Endothelial cell of umbilical vein (primary cell): ENCODE results near the gene APOF. TPM values are rescaled to one million over a fixed set of nuclear protein-coding genes. Genes with fewer than 3 reads are reported as not detected.
"Not testable (repeated sequence)": the region's sequence is repeated elsewhere in the genome, so short reads cannot be mapped to it uniquely, and the experiment has no call there.

Experiments used
- BruUV-seq: library from RNA; stranded (reverse); fragments of 400-500 nt; replicated peaks from 2 replicates; lab custom pipeline; 2021; lab: Mats Ljungman, UMichigan
- CTCF ChIA-PET: fragments of 300-600, 350-600 bp; sonication (Branson Sonifier 250); formaldehyde crosslinking; loops from one replicate; lab custom pipeline; 2021; ENCODE audit warnings: antibody characterized with exemption, inconsistent platforms; lab: Charles Lee
- POLR2A ChIA-PET: fragments of 300-600, 350-600 bp; sonication (Branson Sonifier 250); formaldehyde crosslinking; loops from one replicate; lab custom pipeline; 2021; ENCODE audit warnings: antibody characterized with exemption, inconsistent platforms; lab: Charles Lee
- DNase-seq: peaks from one replicate; pipeline ENCODE4 v3.0.0-alpha.2; 2011; ENCODE audit warnings: low read depth, low spot score
- FAIRE-seq: peaks from 2 replicates; lab custom pipeline; 2011; peaks lifted over from hg19 to GRCh38; lab: Jason Lieb, UNC
- H2AFZ ChIP-seq: 2 replicates; pipeline ENCODE4 v1.6.0; 2012; ENCODE audit warnings: low read depth, low read length, control low read depth, inconsistent platforms
- H3K27ac ChIP-seq: 2 replicates; pipeline ENCODE4 v1.5.1; 2011; ENCODE audit warnings: low read depth, mild to moderate bottlenecking, control low read depth, low read length, moderate library complexity; ENCODE audit not compliant: insufficient read depth
- H3K27me3 ChIP-seq, 2 experiments: 2 replicates each; pipeline versions ENCODE4 v1.6.0 to v1.6.1; 2011; ENCODE audit warnings: low read length in 2 of 2, mixed read lengths in 1 of 2; ENCODE audit not compliant: control insufficient read depth in 2 of 2, insufficient read depth in 2 of 2
- H3K36me3 ChIP-seq, 2 experiments: 2 replicates in 1 of 2; 3 replicates in 1 of 2; pipeline ENCODE4 v1.5.1; 2011; ENCODE audit warnings: low read length in 2 of 2, mild to moderate bottlenecking in 1 of 2, moderate library complexity in 1 of 2; ENCODE audit not compliant: control insufficient read depth in 2 of 2, insufficient read depth in 2 of 2; ENCODE audit errors: extremely low read depth in 1 of 2
- H3K4me1 ChIP-seq: 3 replicates; pipeline ENCODE4 v1.5.1; 2011; ENCODE audit warnings: mild to moderate bottlenecking, low read length; ENCODE audit not compliant: control insufficient read depth, insufficient read depth; ENCODE audit errors: extremely low read depth
- H3K4me2 ChIP-seq: 2 replicates; pipeline ENCODE4 v1.6.1; 2011; ENCODE audit warnings: low read length, control low read depth, mixed read lengths; ENCODE audit not compliant: insufficient read depth
- H3K4me3 ChIP-seq, 3 experiments: fragments of 200-600 bp in 1 of 3; sonication (generic), shearing (Covaris generic) in 1 of 3; replicated peaks in 1 of 3; 2 replicates each; pipeline ENCODE4 v1.5.1; 2011 to 2016; ENCODE audit warnings: control low read depth in 3 of 3, low read length in 3 of 3, mild to moderate bottlenecking in 2 of 3, inconsistent platforms in 1 of 3, low read depth in 1 of 3, moderate library complexity in 1 of 3; ENCODE audit not compliant: insufficient read depth in 1 of 3
- H3K79me2 ChIP-seq: 2 replicates; pipeline ENCODE4 v1.6.0; 2012; ENCODE audit warnings: low read length, inconsistent platforms; ENCODE audit not compliant: control insufficient read depth, insufficient read depth
- H3K9ac ChIP-seq: replicated peaks from 2 replicates; pipeline ENCODE3; 2011; ENCODE audit warnings: low read length, control low read depth; ENCODE audit not compliant: insufficient read depth; ENCODE audit errors: extremely low read depth
- H3K9me1 ChIP-seq: replicated peaks from 3 replicates; pipeline ENCODE4 v1.6.0; 2011; ENCODE audit warnings: mild to moderate bottlenecking, low read length; ENCODE audit not compliant: control insufficient read depth, insufficient read depth; ENCODE audit errors: extremely low read depth
- H3K9me3 ChIP-seq: replicated peaks from 2 replicates; pipeline ENCODE4 v1.5.1; 2012; ENCODE audit warnings: low read length, inconsistent platforms; ENCODE audit not compliant: control insufficient read depth, insufficient read depth
- H4K20me1 ChIP-seq: replicated peaks from 2 replicates; pipeline ENCODE3; 2011; ENCODE audit warnings: mild to moderate bottlenecking, low read length; ENCODE audit not compliant: control insufficient read depth, insufficient read depth; ENCODE audit errors: extremely low read depth
- CTCF ChIP-seq, 2 donors: IDR thresholded peaks; 1 replicate in 1 of 2; 2 replicates in 1 of 2; pipeline ENCODE4 v1.5.1; 2011; ENCODE audit warnings: low read length in 2 of 2, mild to moderate bottlenecking in 2 of 2, moderate library complexity in 2 of 2, control low read depth in 1 of 2, inconsistent platforms in 1 of 2, low read depth in 1 of 2; ENCODE audit not compliant: insufficient read depth in 1 of 2; ENCODE audit errors: extremely low read depth in 1 of 2
- EZH2 ChIP-seq: IDR thresholded peaks from 2 replicates; pipeline ENCODE4 v1.6.1; 2012; ENCODE audit warnings: borderline replicate concordance, low read depth, mild to moderate bottlenecking, moderate library complexity, low read length, inconsistent platforms; ENCODE audit not compliant: severe bottlenecking
- FOS ChIP-seq: IDR thresholded peaks from 2 replicates; pipeline ENCODE4 v1.6.1; 2011; ENCODE audit warnings: mild to moderate bottlenecking, low read length, moderate library complexity, borderline replicate concordance; ENCODE audit not compliant: insufficient read depth
- GATA2 ChIP-seq: IDR thresholded peaks from 2 replicates; pipeline ENCODE4 v1.7.0; 2011; ENCODE audit warnings: low read depth, mild to moderate bottlenecking, moderate library complexity, mixed read lengths, low read length; ENCODE audit not compliant: insufficient read length, insufficient read depth
- JUN ChIP-seq: IDR thresholded peaks from 2 replicates; pipeline ENCODE4 v1.6.1; 2011; ENCODE audit warnings: borderline replicate concordance, low read depth; ENCODE audit not compliant: insufficient read length, insufficient read depth
- MAX ChIP-seq: IDR thresholded peaks from 2 replicates; pipeline ENCODE4 v1.6.1; 2011; ENCODE audit not compliant: insufficient read depth, insufficient read length
- MYC ChIP-seq: IDR thresholded peaks from one replicate; pipeline ENCODE4 v1.6.1; 2011; ENCODE audit warnings: mild to moderate bottlenecking, low read depth, low read length
- POLR2A ChIP-seq: IDR thresholded peaks from 2 replicates; pipeline ENCODE4 v1.6.1; 2012; ENCODE audit warnings: low read depth, mild to moderate bottlenecking, control low read depth, low read length
- POLR2AphosphoS5 ChIP-seq: IDR thresholded peaks from 2 replicates; pipeline ENCODE4 v1.6.1; 2012; ENCODE audit warnings: low read depth, mild to moderate bottlenecking, control low read depth, low read length, moderate library complexity; ENCODE audit not compliant: insufficient read depth
- dilution Hi-C: fragments of 300-500 bp; cut with MboI; formaldehyde crosslinking; loops from one replicate; pipeline ENCODE4 v1.15.0; 2019; ENCODE audit warnings: low sequenced_read_pairs; ENCODE audit not compliant: extremely low pct_ligation_motif_present
- intact Hi-C: fragments of 100-400 bp; cut with micrococcal nuclease; formaldehyde crosslinking; loops from one replicate; pipeline ENCODE4 v1.10.0; 2022
- polyA plus RNA-seq, 4 experiments: library from polyadenylated mRNA; depleted of rRNA in 3 of 4; stranded (reverse) in 3 of 4; unstranded in 1 of 4; fragments of >200 nt; gene quantifications; 2 replicates each; pipeline versions ENCODE4 v1.2.1 to v1.2.3, GENCODE V29; 2011 to 2012; ENCODE audit warnings: missing spikeins in 1 of 4
- total RNA-seq: library from RNA; stranded (reverse); gene quantifications from 2 replicates; pipeline ENCODE4 v1.2.3, GENCODE V29; 2021

APOF gene
- total and polyA plus RNA-seq, 2 donors (not counting 3 experiments of a cell fraction or from before 2014, with no cell fraction given), result not detected

GRCh38 chr12:56324206-56324605 lies 38.5 kb downstream of the APOF start:
- no peak overlapping the region for H3K27ac ChIP-seq
- no peak overlapping the region for H3K9ac ChIP-seq
- no peaks in the 10 kb centered on the region for H3K4me1 ChIP-seq
- TF ChIP-seq FOS (no peak), POLR2AphosphoS5 (no peak), CTCF (IDR thresholded peaks at IDR 0.05; ENCODE audit: extremely low read depth in 1 of 2, insufficient read depth in 1 of 2, low read depth in 1 of 2, low read length in 2 of 2) (no peak), MAX (no peak), GATA2 (no peak), JUN (no peak), EZH2 (no peak), MYC (no peak), POLR2A (no peak)
- ChIA-PET CTCF (interaction anchor here (0.9 kb wide), 1 partner anchor 140 kb away, joined by 3 read pairs; no protein-coding TSS in a partner anchor), POLR2A (no interaction called here)
- FAIRE-seq (no peak), DNase-seq (no peak)
- no peak overlapping the region for H2AFZ ChIP-seq
- dilution Hi-C loops, result no loop called here
- BruUV-seq, result no TSS peak
- peaks cover 0 to 2% of the 10 kb centered on the region in 2 experiments for H3K36me3 ChIP-seq
- H3K4me3 ChIP-seq, result no peak overlapping the region
- intact Hi-C loops, result no loop called here
- no peak overlapping the region for H3K4me2 ChIP-seq
- H3K27me3 ChIP-seq, result no peaks in the 10 kb centered on the region
- H3K9me3 ChIP-seq, result no peaks in the 10 kb centered on the region
- no peaks in the 10 kb centered on the region for H3K79me2 ChIP-seq
- H4K20me1 ChIP-seq, result no peaks in the 10 kb centered on the region
- no peaks in the 10 kb centered on the region for H3K9me1 ChIP-seq

DNA sequence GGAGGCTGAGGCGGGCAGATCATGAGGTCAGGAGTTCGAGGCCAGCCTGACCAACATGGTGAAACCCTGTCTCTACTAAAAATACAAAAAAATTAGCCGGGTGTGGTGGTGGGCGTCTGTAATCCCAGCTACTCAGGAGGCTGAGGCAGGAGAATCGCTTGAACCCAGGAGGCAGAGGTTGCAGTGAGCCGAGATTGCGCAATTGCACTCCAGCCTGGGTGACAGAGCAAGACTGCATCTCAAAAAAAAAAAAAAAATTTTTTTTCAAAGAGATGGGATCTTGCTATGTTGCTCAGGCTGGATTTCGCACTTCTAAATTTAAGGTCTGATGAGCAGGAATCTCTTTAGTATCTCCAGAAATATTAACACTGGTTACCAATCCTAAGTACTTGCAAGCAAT lies 41.0 kb downstream of the APOF start:
- H3K79me2 ChIP-seq, H3K4me2 ChIP-seq, H3K9me3 ChIP-seq, H2AFZ ChIP-seq, H4K20me1 ChIP-seq, DNase-seq, H3K9ac ChIP-seq, H3K4me1 ChIP-seq, H3K9me1 ChIP-seq, H3K27me3 ChIP-seq, CTCF ChIA-PET, dilution Hi-C loops, BruUV-seq, H3K4me3 ChIP-seq, H3K27ac ChIP-seq, intact Hi-C loops, H3K36me3 ChIP-seq, FAIRE-seq: not testable (repeated sequence)
- POLR2A ChIA-PET, result interaction anchor here (0.7 kb wide), 1 partner anchor 32 kb away, joined by 4 read pairs; no protein-coding TSS in a partner anchor
